GM18951 (cell line): ENCODE measurements around the gene CNOT10.

ENCODE experiments used
- POLR2A ChIP-seq: IDR thresholded peaks from 4 replicates; pipeline ENCODE4 v1.6.1; 2011; ENCODE audit warnings: mild to moderate bottlenecking; ENCODE audit not compliant: insufficient read length, insufficient read depth; ENCODE audit errors: extremely low read depth
- in situ Hi-C: fragments of 300-500 bp; cut with MboI; formaldehyde crosslinking; loops from one replicate; pipeline ENCODE4 v1.12.0; 2022; ENCODE audit warnings: low sequenced_read_pairs, mixed read lengths, inconsistent platforms; ENCODE audit not compliant: unreplicated experiment

The CNOT10 gene

DNA sequence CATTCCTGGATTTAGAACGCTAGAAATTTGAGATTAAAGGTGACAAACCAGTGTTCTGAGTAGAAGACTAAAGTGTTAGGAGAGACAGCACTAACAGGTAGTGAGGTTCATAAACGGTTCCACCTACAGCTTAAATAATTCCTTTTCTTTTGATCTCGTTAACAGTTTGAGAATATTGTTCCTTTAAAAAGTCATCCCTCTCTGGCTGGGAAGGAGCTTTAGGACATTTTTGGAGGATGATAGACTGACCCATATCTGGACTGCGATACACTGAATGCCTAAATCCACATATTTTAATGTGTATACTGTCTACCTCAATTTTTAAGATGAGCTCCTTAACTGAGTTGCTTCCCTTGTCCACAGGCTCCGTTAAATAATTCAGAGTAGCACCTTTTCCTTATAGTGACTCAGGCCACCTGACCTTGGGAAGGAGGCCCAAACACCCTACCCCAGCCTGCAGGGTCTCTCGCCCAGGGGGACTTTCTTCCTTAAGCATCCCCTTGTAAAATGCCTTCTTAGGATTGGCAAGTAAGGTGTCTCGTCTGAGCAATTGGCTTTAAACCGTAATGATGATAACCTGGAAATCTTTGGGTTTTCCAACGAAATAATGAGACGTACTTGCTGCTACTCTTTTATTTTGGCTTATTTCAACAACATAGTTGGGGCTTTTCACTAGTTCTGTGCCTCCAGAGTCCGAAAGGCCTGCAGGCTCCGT lies 136.1 kb downstream of the CNOT10 start:
- no peak for TF ChIP-seq POLR2A
- in situ Hi-C loops: no loop called here

DNA sequence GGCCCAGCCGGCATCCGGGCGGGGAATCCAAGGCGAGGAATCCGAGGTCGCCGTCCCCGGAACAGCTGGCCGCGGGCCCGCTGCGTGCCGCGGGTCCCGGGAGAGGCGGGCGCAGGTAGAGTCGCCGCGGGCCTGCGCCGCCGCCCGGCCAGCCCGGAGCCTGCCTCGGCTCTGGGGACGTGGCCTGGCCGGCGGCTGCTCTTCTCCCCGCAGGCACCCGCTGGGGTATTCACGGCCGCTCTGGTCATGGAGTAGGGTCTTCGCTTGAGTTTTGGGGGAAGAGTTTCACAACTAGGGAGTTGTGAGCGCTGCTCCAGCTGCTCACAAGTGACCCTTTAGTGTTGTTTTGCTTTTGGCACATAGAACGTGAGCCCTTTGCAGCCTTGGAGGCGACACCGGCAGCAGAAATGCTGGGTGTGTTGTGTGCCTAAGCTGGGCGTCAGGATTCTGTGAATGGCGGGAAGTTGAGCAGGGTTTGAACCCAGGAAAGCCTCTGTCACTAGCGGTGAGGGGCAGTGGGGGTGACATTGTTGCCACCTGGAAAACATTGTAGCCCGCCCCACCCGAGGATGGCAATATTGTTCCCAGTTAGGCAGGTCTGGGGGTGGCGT lies 136.8 kb downstream of the CNOT10 start:
- in situ Hi-C loops: no loop called here

DNA sequence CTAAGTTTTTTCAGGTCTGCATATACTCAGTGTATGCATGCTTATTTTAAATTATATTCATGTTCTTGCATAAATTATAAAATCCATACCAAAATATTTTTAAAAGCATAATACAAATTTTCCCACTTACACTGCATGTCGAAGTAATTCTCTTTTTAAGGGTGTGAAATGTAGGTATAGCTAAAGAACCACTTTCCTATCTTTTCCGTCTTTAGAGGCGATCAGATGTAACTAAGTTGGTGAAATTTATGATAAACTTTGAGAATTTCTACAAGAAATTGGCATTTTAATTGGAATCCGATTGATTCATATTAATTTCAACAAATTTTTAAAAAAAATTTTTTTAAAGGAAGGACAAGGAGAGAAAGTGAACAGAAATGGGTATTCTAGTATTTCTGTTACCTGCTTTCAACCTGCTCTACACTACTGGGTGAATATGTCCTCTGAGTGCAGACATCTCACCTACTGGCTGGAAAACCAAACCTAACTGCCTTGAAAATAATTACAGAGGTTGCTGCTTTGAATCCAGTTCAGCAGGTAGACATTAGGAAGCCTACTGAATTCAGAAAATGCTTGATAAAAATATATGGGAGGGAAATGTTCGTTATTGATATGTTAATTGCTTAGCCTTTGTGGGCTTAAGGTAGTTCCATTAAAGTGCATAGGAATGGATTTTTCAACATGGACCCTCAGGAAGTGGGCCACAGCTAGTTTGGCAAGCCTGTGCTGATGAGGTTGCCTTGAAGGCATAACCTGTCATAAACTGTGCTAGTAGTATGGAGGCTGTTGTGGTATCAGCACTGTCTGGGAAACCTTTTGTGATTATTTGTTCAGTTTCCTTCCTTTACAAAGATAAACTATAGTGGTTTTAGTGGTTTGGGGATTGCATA lies 137.9 kb downstream of the CNOT10 start:
- in situ Hi-C loops: no loop called here
- no peak for TF ChIP-seq POLR2A

More for the DNA sequence above, 136.8 kb downstream of the CNOT10 start:
- no peak for TF ChIP-seq POLR2A
